H9 (cell line): ENCODE data around the gene ADA. TPM values are rescaled to one million over a fixed set of nuclear protein-coding genes. Genes with fewer than 3 reads are reported as not detected.

Experiments
- DNase-seq: peaks from one replicate; pipeline ENCODE4 v3.0.0-alpha.2; 2017
- H2AFZ ChIP-seq: one replicate; pipeline ENCODE4 v1.6.1; 2013; ENCODE audit warnings: mild to moderate bottlenecking, low read length, control low read depth, moderate library complexity
- H2AK5ac ChIP-seq: 2 replicates; pipeline ENCODE4 v1.6.1; 2013; ENCODE audit warnings: low read length, control low read depth, mixed read lengths; ENCODE audit not compliant: insufficient read length
- H2BK120ac ChIP-seq: one replicate; pipeline ENCODE4 v1.6.1; 2013; ENCODE audit warnings: low read depth, mild to moderate bottlenecking, low read length, control low read depth, inconsistent platforms; ENCODE audit not compliant: poor library complexity, severe bottlenecking
- H2BK12ac ChIP-seq: 2 replicates; pipeline ENCODE4 v1.6.1; 2013; ENCODE audit warnings: low read length, control low read depth, mixed read lengths, low read depth; ENCODE audit not compliant: insufficient read length
- H2BK15ac ChIP-seq: 2 replicates; pipeline ENCODE4 v1.6.1; 2013; ENCODE audit warnings: low read depth, low read length, control low read depth
- H2BK20ac ChIP-seq: one replicate; pipeline ENCODE4 v1.6.1; 2013; ENCODE audit warnings: low read depth, mild to moderate bottlenecking, low read length, control low read depth, inconsistent platforms; ENCODE audit not compliant: poor library complexity, severe bottlenecking
- H2BK5ac ChIP-seq: 2 replicates; pipeline ENCODE4 v1.6.1; 2013; ENCODE audit warnings: low read length, control low read depth, mixed read lengths; ENCODE audit not compliant: insufficient read length
- H3K14ac ChIP-seq: 2 replicates; pipeline ENCODE4 v1.6.1; 2013; ENCODE audit warnings: low read length, control low read depth; ENCODE audit not compliant: insufficient read depth
- H3K18ac ChIP-seq: 2 replicates; pipeline ENCODE4 v1.6.1; 2013; ENCODE audit warnings: low read depth, mild to moderate bottlenecking, mixed read lengths, low read length, control low read depth; ENCODE audit not compliant: insufficient read length
- H3K23ac ChIP-seq: 2 replicates; pipeline ENCODE4 v1.6.1; 2013; ENCODE audit warnings: low read length, control low read depth, mixed read lengths, low read depth; ENCODE audit not compliant: insufficient read length
- H3K23me2 ChIP-seq: 2 replicates; pipeline ENCODE4 v1.6.1; 2013; ENCODE audit warnings: low read depth, mild to moderate bottlenecking, mixed read lengths, low read length, control low read depth; ENCODE audit not compliant: insufficient read length, poor library complexity, severe bottlenecking
- H3K27ac ChIP-seq: 2 replicates; pipeline ENCODE4 v1.5.1; 2013; ENCODE audit warnings: low read length, control low read depth, mixed read lengths, low read depth; ENCODE audit not compliant: insufficient read length
- H3K27me3 ChIP-seq: 2 replicates; pipeline ENCODE4 v1.6.1; 2013; ENCODE audit warnings: low read length, control low read depth, inconsistent platforms; ENCODE audit not compliant: insufficient read depth
- H3K4ac ChIP-seq: 2 replicates; pipeline ENCODE4 v1.6.1; 2013; ENCODE audit warnings: low read depth, mild to moderate bottlenecking, control low read depth, inconsistent platforms, low read length, moderate library complexity
- H3K4me1 ChIP-seq: 2 replicates; pipeline ENCODE4 v1.6.1; 2013; ENCODE audit warnings: low read length, control low read depth, inconsistent platforms; ENCODE audit not compliant: insufficient read depth
- H3K4me2 ChIP-seq: 2 replicates; pipeline ENCODE4 v1.6.1; 2013; ENCODE audit warnings: low read length, control low read depth, mixed read lengths; ENCODE audit not compliant: insufficient read length, insufficient read depth
- H3K56ac ChIP-seq: 2 replicates; pipeline ENCODE4 v1.6.1; 2013; ENCODE audit warnings: low read depth, mild to moderate bottlenecking, mixed read lengths, low read length, control low read depth; ENCODE audit not compliant: insufficient read length
- H3K79me1 ChIP-seq: 2 replicates; pipeline ENCODE4 v1.6.1; 2013; ENCODE audit warnings: low read depth, mild to moderate bottlenecking, moderate library complexity, low read length, control low read depth, inconsistent platforms; ENCODE audit not compliant: insufficient read depth, poor library complexity, severe bottlenecking
- H3K79me2 ChIP-seq: 2 replicates; pipeline ENCODE4 v1.6.1; 2013; ENCODE audit warnings: low read length, control low read depth, inconsistent platforms; ENCODE audit not compliant: insufficient read depth
- H3K9ac ChIP-seq: 2 replicates; pipeline ENCODE4 v1.6.1; 2013; ENCODE audit warnings: low read length, control low read depth, mixed read lengths; ENCODE audit not compliant: insufficient read length; ENCODE audit errors: extremely low read depth
- H3K9me3 ChIP-seq: one replicate; pipeline ENCODE4 v1.6.1; 2013; ENCODE audit warnings: low read depth, low read length, inconsistent platforms; ENCODE audit not compliant: control insufficient read depth
- H3T11ph ChIP-seq: one replicate; pipeline ENCODE4 v1.6.1; 2013; ENCODE audit warnings: mild to moderate bottlenecking, low read length, control low read depth, inconsistent platforms
- H4K20me1 ChIP-seq: one replicate; pipeline ENCODE4 v1.6.1; 2013; ENCODE audit not compliant: control insufficient read depth, insufficient read length, insufficient read depth
- H4K5ac ChIP-seq: 2 replicates; pipeline ENCODE4 v1.6.1; 2013; ENCODE audit warnings: low read depth, mild to moderate bottlenecking, mixed read lengths, low read length, control low read depth; ENCODE audit not compliant: insufficient read length
- H4K8ac ChIP-seq: replicated peaks from 2 replicates; pipeline ENCODE4 v1.6.1; 2013; ENCODE audit warnings: low read length, control low read depth, mixed read lengths, low read depth; ENCODE audit not compliant: insufficient read length
- H4K91ac ChIP-seq: 2 replicates; pipeline ENCODE4 v1.6.1; 2013; ENCODE audit warnings: low read depth, mild to moderate bottlenecking, moderate library complexity, mixed read lengths, low read length, control low read depth; ENCODE audit not compliant: insufficient read length
- H3K27ac Mint-ChIP-seq, 3 experiments: 2 replicates in 2 of 3; 3 replicates in 1 of 3; pipeline ENCODE4 v1.8.0; 2020 to 2021; ENCODE audit warnings: mixed read lengths in 3 of 3, mild to moderate bottlenecking in 1 of 3, moderate library complexity in 1 of 3
- H3K27me3 Mint-ChIP-seq: 2 replicates; pipeline ENCODE4 v1.8.0; 2021; ENCODE audit warnings: low read depth, mild to moderate bottlenecking, moderate library complexity, mixed read lengths
- H3K36me3 Mint-ChIP-seq, 3 experiments: 2 replicates in 2 of 3; 3 replicates in 1 of 3; pipeline ENCODE4 v1.8.0; 2020 to 2021; ENCODE audit warnings: low read depth in 3 of 3, mixed read lengths in 3 of 3; ENCODE audit not compliant: insufficient read depth in 1 of 3
- H3K4me1 Mint-ChIP-seq, 2 experiments: 2 replicates each; pipeline ENCODE4 v1.8.0; 2020; ENCODE audit warnings: mixed read lengths in 2 of 2
- H3K4me3 Mint-ChIP-seq, 2 experiments: 2 replicates in 1 of 2; 3 replicates in 1 of 2; pipeline ENCODE4 v1.8.0; 2020 to 2021; ENCODE audit warnings: mild to moderate bottlenecking in 2 of 2, mixed read lengths in 2 of 2, moderate library complexity in 1 of 2
- H3K9me3 Mint-ChIP-seq, 2 experiments: 2 replicates in 1 of 2; 3 replicates in 1 of 2; pipeline ENCODE4 v1.8.0; 2020; ENCODE audit warnings: mild to moderate bottlenecking in 2 of 2, mixed read lengths in 2 of 2, moderate library complexity in 1 of 2
- CTCF ChIP-seq: fragments of 200-600 bp; sonication (generic); conservative IDR thresholded peaks from 3 replicates; pipeline ENCODE4 v1.8.0; 2021; ENCODE audit warnings: antibody characterized with exemption, mild to moderate bottlenecking
- WGBS: extraction: QIAGEN DNeasy Blood & Tissue Kit; methylation state at CpG from one replicate; pipeline ENCODE4 v1.1.7; 2013; ENCODE audit warnings: missing lambda C conversion rate, low lambda C conversion rate, mixed read lengths; ENCODE audit not compliant: insufficient read length; ENCODE audit errors: extremely low coverage; 5-methylcytosine and 5-hydroxymethylcytosine counted together
- total RNA-seq: library from RNA; stranded (reverse); gene quantifications from 2 replicates; pipeline ENCODE4 v1.2.1, GENCODE V29; 2021

The ADA gene
- total RNA-seq, 1 experiment from 2014 or later = 22.0 TPM

GRCh38 chr20:44621325-44621724 is 30.2 kb downstream of the ADA start:
- Histone ChIP-seq H3K9ac (no peak overlapping the region), H2AFZ (no peak overlapping the region), H2BK12ac (no peak overlapping the region), H2BK120ac (no peak overlapping the region), H3K79me1 (no peaks in the 10 kb centered on the region), H4K8ac (no peak overlapping the region), H3K4ac (no peak overlapping the region), H3K23me2 (no peaks in the 10 kb centered on the region), H2BK20ac (no peak overlapping the region), H3K23ac (no peak overlapping the region), H3K27me3 (peaks cover 6% of the 10 kb centered on the region; the same call in 1 of the 2 replicates), H3K56ac (no peak overlapping the region), H3K14ac (no peak overlapping the region), H2AK5ac (no peak overlapping the region), H3K27ac (no peak overlapping the region), H3K79me2 (no peaks in the 10 kb centered on the region), H3T11ph (no peak overlapping the region), H2BK5ac (no peak overlapping the region), H3K18ac (no peak overlapping the region), H4K5ac (no peak overlapping the region), H3K4me2 (no peak overlapping the region), H2BK15ac (no peak overlapping the region), H4K20me1 (no peaks in the 10 kb centered on the region), H4K91ac (no peak overlapping the region), H3K9me3 (no peaks in the 10 kb centered on the region), H3K4me1 (no peaks in the 10 kb centered on the region)
- Mint-ChIP-seq H3K4me1 (peaks cover 22 to 26% of the 10 kb centered on the region in 2 experiments), H3K9me3 (no peaks in the 10 kb centered on the region; a peak in 1 of 5 replicates), H3K27me3 (peaks cover 64% of the 10 kb centered on the region), H3K4me3 (no peak overlapping the region; a peak in 1 of 5 replicates), H3K36me3 (peaks cover 34 to 57% (median 49%) of the 10 kb centered on the region in 3 experiments), H3K27ac (no peak overlapping the region)
- DNase-seq = no peak
- WGBS = no CpG with 5 or more reads among the region's 5 CpGs
- TF ChIP-seq CTCF = no peak
